GM19239 (cell line): Measurements from ENCODE around the gene DGKE.

ENCODE experiments used
- DNase-seq: peaks from one replicate; pipeline ENCODE4 v3.0.0; 2011; ENCODE audit warnings: low spot score; ENCODE audit not compliant: insufficient read length
- FAIRE-seq: peaks from 2 replicates; lab custom pipeline; 2011; peaks lifted over from hg19 to GRCh38; lab: Jason Lieb, UNC

DGKE gene

DNA sequence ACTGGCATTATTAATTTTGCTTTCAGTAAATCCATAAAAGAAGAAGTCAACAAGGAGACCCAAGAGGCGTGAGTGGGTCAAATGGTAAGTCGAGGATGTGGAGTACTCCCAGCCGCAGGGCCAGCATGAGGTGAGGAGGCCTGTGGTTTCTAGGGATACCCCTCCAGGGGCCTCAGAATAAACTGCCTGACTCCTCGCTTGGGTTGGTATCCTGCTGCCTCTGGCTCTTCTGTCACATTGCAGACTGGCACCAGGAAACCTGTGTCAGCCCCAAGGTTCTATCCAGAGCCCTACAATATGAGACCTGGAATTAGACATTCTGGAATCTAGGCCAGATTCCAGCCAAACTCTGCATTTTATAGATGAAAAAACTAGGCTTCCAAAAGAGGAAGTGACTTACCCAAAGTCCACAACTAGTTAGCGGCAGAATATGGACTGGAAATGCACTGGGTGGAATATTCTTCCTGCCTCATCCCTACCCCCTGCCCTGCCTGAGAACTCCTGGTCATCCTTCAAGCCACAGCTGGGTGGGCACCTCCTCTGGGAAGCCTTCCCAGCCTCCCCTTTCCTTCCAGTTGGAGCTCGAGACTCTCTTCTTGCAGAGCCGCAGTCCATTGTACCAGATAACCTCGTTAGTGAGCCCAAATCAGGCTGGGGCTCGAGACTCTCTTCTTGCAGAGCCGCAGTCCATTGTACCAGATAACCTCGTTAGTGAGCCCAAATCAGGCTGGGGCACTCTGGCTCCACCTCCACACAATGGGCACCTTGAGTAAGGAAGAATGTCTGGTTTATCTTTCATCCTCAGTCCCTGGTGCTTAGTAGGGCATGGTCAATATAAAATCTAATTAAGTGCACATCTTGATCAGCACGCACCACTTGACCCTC, 22.8 kb upstream of the DGKE start:
- DNase-seq: no peak
- no peak for FAIRE-seq

DNA sequence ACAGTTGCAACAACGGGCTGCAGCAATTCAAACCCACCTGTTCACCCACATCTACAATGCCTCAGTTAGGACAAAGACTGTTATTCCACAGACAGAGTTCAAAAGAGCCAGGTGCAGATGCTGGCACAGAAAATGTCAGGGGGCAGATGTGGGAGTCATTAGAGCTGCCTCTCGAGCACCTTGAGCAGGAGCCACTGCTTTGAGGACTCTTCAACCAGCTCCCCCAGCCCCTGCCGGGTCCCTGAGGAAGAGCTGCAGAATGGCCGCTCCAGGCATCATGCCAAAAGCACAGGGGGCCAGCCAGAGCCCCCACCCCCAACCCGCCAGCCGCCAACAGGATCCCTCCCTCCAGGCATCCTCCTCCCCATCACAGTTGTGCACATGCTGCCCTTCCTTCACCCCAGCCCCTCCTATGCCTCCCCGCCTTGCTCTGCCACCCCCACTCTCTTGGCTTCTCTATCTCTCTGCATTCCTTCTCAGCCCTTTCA, 21.0 kb upstream of the DGKE start:
- no peak for DNase-seq
- no peak for FAIRE-seq

DNA sequence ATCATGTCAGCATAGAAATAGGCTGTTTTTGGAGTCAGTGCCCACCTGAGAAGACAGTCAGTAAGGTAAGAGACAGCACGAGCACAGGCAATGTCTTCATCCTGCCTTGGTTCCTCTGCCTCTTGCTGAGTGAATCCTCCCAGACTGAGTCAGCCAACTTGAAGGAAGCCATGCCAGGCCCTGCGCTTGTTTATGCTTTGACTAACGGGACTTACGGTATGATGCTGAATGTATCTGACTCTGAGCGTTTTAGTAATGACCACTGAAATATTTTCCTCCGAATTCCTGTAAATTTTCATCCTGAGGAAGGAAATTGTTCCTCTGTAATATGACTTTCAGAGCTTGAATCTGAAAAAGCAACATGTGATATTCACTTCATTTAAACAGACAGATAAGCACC, 18.2 kb upstream of the DGKE start:
- no peak for FAIRE-seq
- DNase-seq: no peak

DNA sequence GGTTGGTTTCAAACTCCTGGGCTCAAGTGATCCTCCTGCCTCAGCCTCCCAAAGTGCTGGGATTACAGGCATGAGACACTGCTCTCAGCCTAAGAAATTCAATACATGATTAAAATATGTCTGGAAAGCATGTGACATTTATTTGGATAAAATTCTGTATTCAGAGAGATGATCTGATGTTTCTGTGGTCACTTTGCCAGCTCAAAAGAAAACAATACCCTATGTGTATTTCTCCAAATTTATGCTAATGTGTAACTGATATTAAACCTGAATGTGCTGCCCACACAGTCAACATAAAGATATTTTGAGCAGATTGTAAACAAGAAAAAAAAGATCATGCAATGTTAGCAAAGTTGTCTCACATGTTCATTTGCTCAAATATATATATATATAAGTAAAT, 16.9 kb upstream of the DGKE start:
- no peak for FAIRE-seq
- DNase-seq: no peak

DNA sequence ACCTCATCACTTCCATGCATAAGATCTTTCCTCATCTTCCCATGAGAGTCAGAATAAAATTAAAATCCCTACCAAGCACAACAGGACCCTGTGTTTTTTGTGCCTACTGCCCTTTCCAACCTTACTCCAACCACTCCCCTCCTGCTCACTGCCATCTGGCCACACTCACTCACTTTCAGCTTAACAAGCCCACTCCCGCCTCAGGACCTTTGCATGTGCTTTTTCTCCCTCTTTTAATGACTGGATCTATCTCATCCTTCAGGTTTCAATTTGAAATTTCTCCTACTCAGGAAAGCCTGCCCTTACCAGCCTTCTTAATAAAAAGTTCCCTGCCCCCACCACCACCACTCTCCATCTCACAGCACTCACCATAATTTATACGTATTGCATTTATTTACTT, 14.9 kb upstream of the DGKE start:
- DNase-seq: no peak
- no peak for FAIRE-seq

DNA sequence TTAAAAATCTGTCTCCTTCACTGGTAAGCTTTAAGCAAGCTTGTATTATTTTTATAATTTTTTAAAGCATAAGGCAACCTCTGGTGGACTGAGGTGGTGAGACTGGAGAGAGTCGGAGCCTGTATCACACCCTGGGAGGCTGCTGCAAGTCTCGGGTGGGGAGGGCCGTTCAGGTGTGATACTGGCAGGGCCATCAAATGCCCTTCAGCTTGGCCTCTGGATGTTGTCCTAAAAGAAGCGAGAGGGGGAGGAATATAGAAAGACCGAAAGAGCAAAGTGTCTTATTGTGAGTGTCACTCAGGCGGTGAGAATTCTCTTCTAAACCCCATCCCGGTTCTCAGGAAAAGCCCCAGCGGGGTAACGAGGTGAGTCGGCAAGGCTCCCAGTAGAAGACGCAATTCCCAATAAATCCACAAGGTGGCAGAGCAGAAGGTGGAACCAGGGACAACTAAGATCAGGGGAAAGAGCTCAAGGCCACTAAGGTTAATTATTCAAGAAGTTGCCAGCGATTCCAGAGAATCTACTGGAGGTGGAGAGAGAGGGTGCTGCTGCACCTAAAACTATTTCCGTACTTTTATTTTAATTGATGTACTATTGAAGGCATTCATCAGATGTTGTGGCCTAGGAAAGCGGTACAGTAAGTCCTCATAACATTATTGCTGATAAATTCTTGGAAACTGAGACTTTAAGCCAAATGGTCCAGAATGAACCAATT, 14.4 kb upstream of the DGKE start:
- DNase-seq (peak; percentile 75), FAIRE-seq (peak; percentile 86)

DNA sequence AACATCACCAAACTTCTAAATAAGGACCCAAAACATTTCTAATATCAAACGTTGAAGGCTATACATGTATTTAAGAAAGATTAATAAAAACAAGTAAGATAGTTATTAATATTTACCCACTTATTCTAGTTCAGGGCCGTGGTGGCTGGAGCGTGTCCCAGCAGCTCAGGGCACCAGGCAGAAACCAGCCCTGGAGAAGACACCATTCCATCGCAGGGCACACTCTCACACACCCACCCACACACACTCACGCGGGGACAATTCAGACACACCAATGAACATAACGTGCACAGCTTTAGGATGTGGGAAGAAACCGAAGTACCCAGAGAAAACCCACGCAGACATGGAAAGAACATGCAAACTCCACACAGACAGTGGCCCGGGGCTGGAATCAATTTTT, 13.7 kb upstream of the DGKE start:
- DNase-seq (no peak), FAIRE-seq (no peak)

DNA sequence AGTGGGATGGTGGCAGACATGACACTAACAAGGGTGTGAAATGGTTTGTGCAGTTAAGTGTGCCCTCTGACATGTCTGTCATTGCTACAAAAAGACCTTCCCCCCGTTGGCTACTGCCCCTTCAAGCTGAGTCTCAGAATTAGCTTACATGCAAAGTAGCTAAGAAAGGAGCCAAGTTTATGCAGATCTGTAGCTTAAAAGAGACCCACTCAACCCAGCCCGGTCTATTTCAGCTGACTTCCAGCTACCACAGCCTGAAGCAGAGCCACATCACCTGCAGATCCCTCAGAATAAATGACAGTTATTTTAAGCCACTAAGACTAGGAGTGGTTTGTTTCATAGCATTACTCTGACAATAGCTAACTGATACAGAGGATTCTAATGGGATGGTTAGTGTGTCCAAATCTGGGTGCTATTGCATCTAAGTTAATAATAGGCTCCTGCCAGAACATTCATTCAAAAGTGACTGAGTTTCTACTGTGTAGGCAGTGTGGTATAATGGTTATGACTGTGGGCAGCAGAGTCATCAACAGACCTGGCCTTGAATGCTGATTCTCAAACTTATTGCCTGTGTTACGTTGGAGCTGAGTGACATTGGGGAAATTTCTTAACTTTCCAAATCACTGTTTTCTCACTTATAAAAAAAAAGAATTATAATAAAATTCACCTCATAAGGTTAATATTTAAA, 12.0 kb upstream of the DGKE start:
- DNase-seq (no peak), FAIRE-seq (no peak)

DNA sequence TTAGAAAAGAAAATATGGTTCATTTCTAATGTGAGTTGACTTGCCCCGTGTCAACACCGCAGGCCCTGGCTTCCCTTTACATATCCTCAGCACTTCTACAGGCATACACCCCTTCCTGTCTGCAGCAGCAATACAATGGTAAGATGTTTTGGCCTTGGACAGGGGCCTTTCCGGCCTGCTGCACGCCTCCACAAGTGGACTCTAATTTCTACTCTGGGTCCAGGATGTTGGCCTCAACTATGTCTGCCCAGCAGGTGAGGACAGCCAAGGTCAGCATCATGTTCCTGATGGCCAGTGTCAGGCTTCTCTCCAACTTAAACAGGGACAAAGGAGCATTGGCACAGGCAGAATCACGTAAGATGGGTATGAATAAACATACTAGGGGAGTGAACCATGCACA, 11.2 kb upstream of the DGKE start:
- DNase-seq (no peak), FAIRE-seq (no peak)

DNA sequence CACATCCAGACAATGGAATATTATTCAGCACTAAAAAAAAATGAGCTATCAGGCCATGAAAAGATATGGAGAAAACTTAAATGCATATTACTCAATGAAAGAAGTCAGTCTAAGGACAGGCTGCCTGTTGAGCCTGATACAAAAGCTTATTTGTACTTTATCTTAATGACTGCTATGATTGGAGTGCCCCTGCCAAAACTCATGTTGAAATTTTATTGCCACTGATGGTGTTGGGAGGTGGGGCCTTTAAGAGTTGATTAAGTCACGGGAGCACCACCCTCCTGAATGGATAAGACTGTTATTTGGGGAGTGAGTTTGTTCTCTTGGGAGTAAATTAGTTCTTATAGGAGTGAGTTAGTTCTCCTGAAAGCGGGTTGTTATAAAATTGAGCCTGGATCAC, 10.1 kb upstream of the DGKE start:
- DNase-seq (no peak), FAIRE-seq (no peak)

DNA sequence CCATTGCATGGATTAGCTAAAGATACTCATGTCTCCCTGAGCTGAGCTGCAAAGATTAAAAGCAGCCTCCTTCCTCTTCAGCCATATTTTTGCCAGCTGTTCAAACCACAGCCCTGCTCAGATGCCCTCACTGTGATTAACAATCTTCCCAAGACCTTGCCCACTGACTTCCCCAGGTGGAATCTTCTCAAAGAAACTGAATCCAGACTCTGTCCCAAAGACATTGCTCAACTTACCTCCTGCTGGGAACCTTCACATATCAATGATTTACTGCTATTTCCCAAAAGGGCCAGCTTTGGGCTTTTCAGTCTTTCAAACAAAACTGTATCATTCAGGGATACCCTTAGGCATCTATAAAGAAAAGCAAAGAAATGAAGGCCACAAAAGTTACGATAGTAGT, 9.4 kb upstream of the DGKE start:
- DNase-seq: no peak
- no peak for FAIRE-seq

DNA sequence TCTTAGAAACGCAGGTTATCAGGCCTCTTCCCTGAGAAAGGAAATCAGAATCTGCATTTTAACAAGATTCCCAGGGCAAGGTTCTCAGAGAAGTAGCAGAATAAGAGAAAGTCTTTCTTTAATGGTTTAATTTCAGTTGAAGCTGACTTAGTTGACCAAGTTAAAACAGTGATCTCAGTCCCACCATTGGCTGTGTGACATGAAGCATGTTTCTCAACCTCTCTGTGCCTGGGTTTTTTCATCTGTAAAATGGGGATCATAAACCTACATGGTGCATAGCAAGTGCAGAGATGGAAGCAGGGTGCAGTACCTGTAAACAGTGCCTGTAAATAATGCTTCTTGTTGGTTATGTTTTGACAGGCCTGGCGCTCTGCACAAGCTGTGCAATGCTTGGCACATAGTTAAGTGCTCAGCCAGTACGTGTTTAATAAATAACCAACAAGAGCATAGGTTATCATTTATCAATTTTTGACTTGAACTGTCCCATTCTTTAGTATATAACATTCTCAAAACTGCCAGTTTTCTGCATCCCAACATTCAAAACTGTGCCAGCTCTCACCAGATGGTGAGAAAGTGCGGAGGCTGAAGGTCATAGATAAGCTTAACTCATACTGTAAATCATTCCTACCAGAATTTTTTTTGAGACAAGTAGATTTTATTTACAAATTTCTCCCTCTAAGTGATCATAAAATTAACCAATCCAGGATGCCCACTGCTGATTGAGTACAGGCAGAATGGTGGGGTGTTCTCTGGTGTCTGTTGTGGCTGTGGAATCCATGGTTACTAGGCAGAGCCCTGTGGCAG, 7.1 kb upstream of the DGKE start:
- FAIRE-seq: no peak
- no peak for DNase-seq

DNA sequence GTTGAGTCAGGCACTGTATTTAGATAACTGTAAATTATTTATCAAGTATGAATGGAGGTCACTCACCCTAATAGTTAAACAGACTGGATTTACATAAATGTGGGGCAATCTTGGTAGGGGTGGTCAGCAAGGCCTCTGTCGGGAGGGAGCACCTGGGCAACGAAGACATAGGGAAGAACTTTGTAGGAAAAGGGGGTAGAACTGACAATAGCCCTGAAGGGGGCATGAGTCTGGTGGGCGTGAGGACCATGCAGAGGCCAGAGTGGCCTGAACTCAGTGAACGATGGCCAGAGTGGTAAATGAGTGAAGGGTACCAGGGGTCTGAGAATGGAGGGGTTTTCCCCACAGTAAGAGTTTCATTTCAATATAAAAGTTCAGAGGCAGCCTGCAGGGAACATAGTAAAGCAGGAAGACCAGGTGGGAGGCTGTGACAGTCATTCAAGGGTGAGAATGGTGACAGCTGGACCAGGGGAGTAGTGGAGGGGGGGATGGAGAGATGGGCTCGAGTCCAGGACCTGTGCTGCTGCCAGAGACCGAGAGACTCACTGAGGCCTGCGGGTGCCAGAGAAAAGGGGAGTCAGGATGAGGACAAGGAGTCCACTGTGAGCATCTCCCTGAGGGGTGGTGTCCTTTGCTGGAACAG, 3.1 kb upstream of the DGKE start:
- DNase-seq: no peak
- no peak for FAIRE-seq

DNA sequence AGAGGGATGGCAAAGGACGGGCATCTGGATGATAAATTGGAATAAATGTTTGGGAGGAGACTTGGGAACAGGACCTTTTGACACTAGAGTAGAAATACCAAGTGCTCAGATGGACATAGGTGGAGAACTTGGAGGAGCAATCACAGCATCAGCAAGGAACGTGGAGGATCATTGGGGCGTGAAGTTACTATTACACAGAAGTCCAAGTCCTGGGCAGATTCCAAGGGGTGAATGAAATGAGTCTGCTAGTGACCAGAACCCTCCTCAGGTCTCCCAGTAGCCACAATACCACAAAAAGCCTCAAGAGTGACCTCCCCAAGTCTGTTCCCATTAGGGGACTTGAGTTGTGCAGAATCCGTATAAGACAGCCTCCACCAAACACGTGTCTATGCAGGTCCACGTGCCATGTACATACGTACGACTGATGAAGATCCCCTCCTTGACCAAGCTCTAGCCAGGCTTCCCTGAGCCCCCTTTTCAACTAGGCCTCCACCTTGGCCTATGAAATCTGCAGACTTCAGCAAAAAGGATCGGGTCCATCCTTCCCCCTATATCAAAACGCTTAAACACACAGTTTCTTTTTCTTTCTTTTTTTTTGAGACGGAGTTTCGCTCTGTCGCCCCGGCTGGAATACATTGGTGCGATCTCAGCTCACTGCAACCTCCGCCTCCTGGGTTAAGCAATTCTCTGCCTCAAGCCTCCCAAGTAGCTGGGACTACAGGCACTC, 2.4 kb upstream of the DGKE start:
- no peak for DNase-seq

DNA sequence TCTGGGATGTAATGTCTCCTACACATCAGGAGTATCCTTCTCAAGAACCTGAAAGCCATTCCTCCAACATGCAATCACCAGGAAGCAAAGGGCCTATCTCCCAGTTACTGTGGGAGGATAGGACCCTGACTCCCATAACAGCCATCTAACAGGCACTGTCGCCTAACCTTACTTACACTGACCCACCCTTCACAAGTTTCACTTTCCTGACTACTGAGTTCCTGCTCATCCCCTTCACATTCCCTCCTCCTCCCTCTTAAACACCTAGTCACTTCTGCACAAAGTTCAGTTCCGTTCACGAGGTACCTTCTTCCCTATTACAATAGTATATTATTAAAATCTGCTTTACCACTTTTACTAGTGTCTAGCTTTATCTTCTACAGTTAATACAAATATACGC, 1.5 kb upstream of the DGKE start:
- FAIRE-seq (peak; percentile 76), DNase-seq (no peak)

More for the DNA sequence above, 2.4 kb upstream of the DGKE start:
- FAIRE-seq: no peak

DNA sequence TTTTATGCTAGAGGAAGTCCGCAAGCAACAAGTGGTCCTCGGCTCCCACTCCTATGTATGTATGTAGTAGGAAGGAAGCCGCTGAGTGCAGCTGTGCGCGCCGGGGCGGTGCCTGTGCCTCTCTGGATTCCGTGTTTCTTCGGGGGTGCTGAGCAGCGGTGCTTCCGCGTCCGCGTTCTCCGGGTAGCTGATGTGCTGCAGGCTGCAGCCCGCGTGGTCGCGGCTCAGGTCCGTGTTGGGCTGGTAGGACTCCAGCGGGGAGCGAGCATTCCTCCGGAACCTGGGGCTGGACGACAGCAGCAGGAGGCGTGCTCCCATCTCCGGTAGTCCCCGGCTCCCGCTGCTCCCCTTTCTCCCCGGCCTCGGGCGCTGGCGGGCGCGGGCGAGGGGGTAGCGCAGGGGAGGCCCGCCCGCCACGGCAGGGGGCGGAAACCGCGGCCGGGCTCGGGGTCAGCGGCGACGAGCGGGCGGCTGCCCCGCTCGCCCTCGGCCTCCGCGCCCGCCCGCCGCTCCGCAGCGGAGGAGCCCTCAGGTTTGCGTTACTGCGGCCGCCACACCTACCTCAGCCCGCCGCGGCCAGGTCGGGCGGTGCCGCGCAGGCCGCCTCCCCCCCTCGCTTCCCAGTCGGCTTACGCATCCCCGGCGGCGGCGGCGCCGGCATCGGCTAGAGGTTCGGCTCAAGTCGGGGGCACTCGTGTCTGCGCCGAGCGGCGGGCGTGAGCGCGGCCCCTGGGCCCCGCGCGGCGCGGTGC, 718 bp upstream of the DGKE start:
- DNase-seq (peak; percentile 53), FAIRE-seq (peak; percentile 75)

DNA sequence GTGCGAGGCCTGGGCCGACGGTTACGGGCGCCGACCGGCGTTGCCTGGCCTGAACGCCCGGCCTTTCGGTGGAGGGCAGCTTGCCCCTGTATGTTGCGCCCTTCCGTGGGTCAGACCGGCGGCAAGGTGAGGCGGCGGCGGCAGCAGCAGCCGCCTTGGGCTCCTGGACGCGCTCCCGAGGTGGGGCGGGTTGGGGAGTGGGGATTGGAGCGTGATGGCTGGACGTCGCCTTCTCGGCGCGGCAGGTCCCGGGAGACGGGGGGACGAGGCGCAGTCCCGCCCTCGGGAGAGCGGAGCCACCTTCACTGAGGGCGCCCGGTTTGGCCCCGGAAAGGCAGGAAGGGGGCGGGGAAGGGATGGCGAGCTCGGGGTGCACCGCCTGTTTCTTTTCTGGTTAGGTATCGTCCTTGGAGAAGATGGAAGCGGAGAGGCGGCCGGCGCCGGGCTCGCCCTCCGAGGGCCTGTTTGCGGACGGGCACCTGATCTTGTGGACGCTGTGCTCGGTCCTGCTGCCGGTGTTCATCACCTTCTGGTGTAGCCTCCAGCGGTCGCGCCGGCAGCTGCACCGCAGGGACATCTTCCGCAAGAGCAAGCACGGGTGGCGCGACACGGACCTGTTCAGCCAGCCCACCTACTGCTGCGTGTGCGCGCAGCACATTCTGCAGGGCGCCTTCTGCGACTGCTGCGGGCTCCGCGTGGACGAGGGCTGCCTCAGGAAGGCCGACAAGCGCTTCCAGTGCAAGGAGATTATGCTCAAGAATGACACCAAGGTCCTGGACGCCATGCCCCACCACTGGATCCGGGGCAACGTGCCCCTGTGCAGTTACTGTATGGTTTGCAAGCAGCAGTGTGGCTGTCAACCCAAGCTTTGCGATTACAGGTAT, 671 bp downstream of the DGKE start:
- DNase-seq: peak; percentile 27
- FAIRE-seq: peak; percentile 87

DNA sequence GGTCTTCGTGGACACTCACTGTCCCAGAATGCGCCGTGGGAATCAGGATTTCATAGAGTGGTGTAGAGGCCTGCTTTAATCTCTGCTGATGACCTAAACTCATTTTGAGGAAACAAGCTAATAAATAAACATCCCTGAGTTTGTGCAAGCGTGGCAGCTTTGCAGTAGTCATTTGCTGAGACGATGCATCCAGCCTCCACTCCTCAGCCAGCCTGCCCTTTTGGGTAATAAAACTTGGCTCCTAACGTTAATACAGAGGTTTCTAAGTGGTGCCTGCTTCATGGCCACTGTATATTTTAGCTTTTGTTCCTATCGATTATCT, 1.3 kb downstream of the DGKE start:
- no peak for FAIRE-seq
- DNase-seq: no peak
